K562 (cell line): ENCODE measurements around the gene GPR107. TPM values are rescaled to one million over a fixed set of nuclear protein-coding genes. Genes with fewer than 3 reads are reported as not detected.

Source experiments
- ATAC-seq: fragments of 200-7000 bp; cut with Tn5 transposase; 3 replicates; pipeline ENCODE4 v1.9.1; 2020; ENCODE audit warnings: moderate library complexity
- BruUV-seq: library from RNA; stranded (reverse); fragments of 400-500 nt; replicated peaks from 2 replicates; lab custom pipeline; 2021; lab: Mats Ljungman, UMichigan
- CTCF ChIA-PET: fragments of 300-600 bp; formaldehyde crosslinking; extraction: SDS; loops from one replicate; lab custom pipeline; 2021; ENCODE audit warnings: low intra/inter-chr PET ratio; lab: Yijun Ruan, JAX
- POLR2A ChIA-PET: fragments of 300-600, 350-650 bp; sonication (Branson Sonifier 250); formaldehyde crosslinking; extraction: SDS; loops from one replicate; lab custom pipeline; 2021; ENCODE audit warnings: antibody characterized with exemption, inconsistent platforms; lab: Yijun Ruan, JAX
- DNase-seq, 4 experiments: peaks; one replicate each; pipeline versions ENCODE4 v3.0.0 to v3.0.0-alpha.2; 2011 to 2018; ENCODE audit warnings: low spot score in 3 of 4, mixed read lengths in 3 of 4; ENCODE audit errors: extremely low read depth in 1 of 4
- FAIRE-seq: peaks from 2 replicates; lab custom pipeline; 2011; peaks lifted over from hg19 to GRCh38; lab: Jason Lieb, UNC
- H2AFZ ChIP-seq: 2 replicates; pipeline ENCODE4 v1.6.0; 2011; ENCODE audit warnings: low read depth, low read length, control low read depth, inconsistent platforms
- H3K27ac ChIP-seq: fragments of 200-600 bp; 3 replicates; pipeline ENCODE4 v1.8.0; 2011; ENCODE audit warnings: low read depth, mild to moderate bottlenecking, control low read depth, inconsistent platforms, low read length, moderate library complexity, mixed read lengths; ENCODE audit errors: extremely low read depth
- H3K27me3 ChIP-seq, 2 experiments: fragments of 300-600 bp in 1 of 2; 2 replicates in 1 of 2; 3 replicates in 1 of 2; pipeline versions ENCODE4 v1.6.0 to v1.8.0; 2011; ENCODE audit warnings: inconsistent platforms in 2 of 2, low read length in 2 of 2, mild to moderate bottlenecking in 1 of 2, mixed read lengths in 1 of 2, moderate library complexity in 1 of 2; ENCODE audit not compliant: control insufficient read depth in 2 of 2, insufficient read depth in 2 of 2
- H3K36me3 ChIP-seq: fragments of 300-600 bp; 3 replicates; pipeline ENCODE4 v1.8.0; 2011; ENCODE audit warnings: mild to moderate bottlenecking, low read length, inconsistent platforms; ENCODE audit not compliant: control insufficient read depth, insufficient read depth
- H3K4me1 ChIP-seq, 2 experiments: fragments of 200-600 bp in 1 of 2; replicated peaks in 1 of 2; 2 replicates in 1 of 2; 3 replicates in 1 of 2; pipeline versions ENCODE4 v1.5.1 to v1.8.0; 2011; ENCODE audit warnings: inconsistent platforms in 2 of 2, low read length in 2 of 2, mild to moderate bottlenecking in 1 of 2, mixed read lengths in 1 of 2, moderate library complexity in 1 of 2; ENCODE audit not compliant: control insufficient read depth in 2 of 2, insufficient read depth in 2 of 2
- H3K4me2 ChIP-seq: 2 replicates; pipeline ENCODE4 v1.6.1; 2011; ENCODE audit warnings: low read length, control low read depth, inconsistent platforms, mixed read lengths; ENCODE audit not compliant: insufficient read depth
- H3K4me3 ChIP-seq: fragments of 200-600 bp; sonication (generic), shearing (Covaris generic); 2 replicates; pipeline ENCODE4 v1.5.1; 2016; ENCODE audit warnings: control low read depth, inconsistent platforms
- H3K79me2 ChIP-seq: fragments of 200-600 bp; 3 replicates; pipeline ENCODE4 v1.8.0; 2011; ENCODE audit warnings: low read length, inconsistent platforms; ENCODE audit not compliant: control insufficient read depth, insufficient read depth
- H3K9ac ChIP-seq, 2 experiments: 2 replicates each; pipeline versions ENCODE4 v1.6.0 to v1.6.1; 2011; ENCODE audit warnings: low read depth in 2 of 2, low read length in 2 of 2, control low read depth in 1 of 2, inconsistent platforms in 1 of 2, mild to moderate bottlenecking in 1 of 2, mixed read lengths in 1 of 2; ENCODE audit not compliant: insufficient read depth in 1 of 2
- H3K9me1 ChIP-seq: one replicate; pipeline ENCODE4 v1.6.0; 2011; ENCODE audit warnings: inconsistent platforms, mild to moderate bottlenecking, low read length, moderate library complexity; ENCODE audit not compliant: control insufficient read depth, insufficient read depth
- H3K9me3 ChIP-seq: replicated peaks from 2 replicates; pipeline ENCODE4 v1.5.1; 2011; ENCODE audit warnings: low read depth, low read length, inconsistent platforms; ENCODE audit not compliant: control insufficient read depth, insufficient read depth
- H4K20me1 ChIP-seq: replicated peaks from 2 replicates; pipeline ENCODE4 v1.6.1; 2011; ENCODE audit warnings: low read length, inconsistent platforms, mixed read lengths; ENCODE audit not compliant: control insufficient read depth, insufficient read depth
- PML ChIP-seq: IDR thresholded peaks from 2 replicates; pipeline ENCODE4 v1.6.1; 2012; ENCODE audit warnings: low read length, inconsistent platforms
- RBFOX2 ChIP-seq: fragments of 200-400 bp; formaldehyde crosslinking; IDR thresholded peaks from 2 replicates; pipeline ENCODE4 v1.6.1; 2017; ENCODE audit warnings: low read depth, mild to moderate bottlenecking, low read length, moderate library complexity
- THRB ChIP-seq: fragments of 450-650 bp; formaldehyde crosslinking; conservative IDR thresholded peaks from 2 replicates; pipeline ENCODE4 v1.4.0; 2022; ENCODE audit warnings: mild to moderate bottlenecking, missing genetic modification characterization
- ZBTB33 ChIP-seq: sonication (generic); formaldehyde crosslinking; IDR thresholded peaks from 2 replicates; pipeline ENCODE4 v1.8.1; 2023; ENCODE audit warnings: mild to moderate bottlenecking, missing genetic modification reagents
- whole genome bisulfite sequencing: fragments of 100-300 bp; shearing (Covaris generic); methylation state at CpG from one replicate; pipeline ENCODE4 v1.1.6; 2016; ENCODE audit warnings: low coverage, mixed read lengths; ENCODE audit not compliant: insufficient coverage; ENCODE audit errors: missing lambda C conversion rate; 5-methylcytosine and 5-hydroxymethylcytosine counted together
- in situ Hi-C: fragments of 300-500 bp; cut with MboI; formaldehyde crosslinking; loops from 4 replicates; pipeline ENCODE4 v1.15.0; 2018; ENCODE audit warnings: inconsistent platforms, mixed read lengths
- intact Hi-C: fragments of 100-400 bp; cut with micrococcal nuclease; formaldehyde crosslinking; loops from 2 replicates; pipeline ENCODE4 v1.14.2; 2022
- polyA plus RNA-seq, 8 experiments: library from polyadenylated mRNA; depleted of rRNA in 4 of 8; stranded (reverse) in 5 of 8; unstranded in 3 of 8; fragments of >200 nt; fragmentation: Nextera tagmentation in 2 of 8; fragmentation: Illumina TruSeq in 1 of 8; extraction: Ambion mirVana in 2 of 8; extraction: Trizol in 1 of 8; gene quantifications; 2 replicates each; pipeline versions ENCODE4 v1.2.1 to v1.2.3, GENCODE V29; 2011 to 2014; ENCODE audit warnings: inconsistent platforms in 1 of 8, missing spikeins in 1 of 8
- total RNA-seq, 7 experiments: library from RNA; depleted of rRNA in 6 of 7; stranded (reverse); fragments of >200 nt in 6 of 7; fragmentation: Illumina TruSeq in 2 of 7; extraction: Trizol in 2 of 7; gene quantifications; 2 replicates each; pipeline versions ENCODE4 v1.2.1 to v1.2.3, GENCODE V29; 2011 to 2021; ENCODE audit warnings: low replicate concordance in 1 of 7

The GPR107 gene
- total and polyA plus RNA-seq, 9 of the 15 experiments (the other 6 are each of a cell fraction or from before 2014, with no cell fraction given), result 3.2 to 34.6 (median 14.4) TPM

GRCh38 chr9:130173666-130173983 lies 119.9 kb downstream of the GPR107 start:
- H3K27ac ChIP-seq, result no peak overlapping the region
- BruUV-seq, result no TSS peak
- CTCF ChIA-PET, result no interaction called here
- no peak overlapping the region for H2AFZ ChIP-seq
- no peak for DNase-seq
- WGBS, result 85% methylated on average over 8 of the region's 9 CpGs
- FAIRE-seq, result no peak
- no peaks in the 10 kb centered on the region for H3K9me3 ChIP-seq
- no peaks in the 10 kb centered on the region; a peak in 1 of 5 replicates for H3K27me3 ChIP-seq
- TF ChIP-seq RBFOX2, result peak; percentile 35
- TF ChIP-seq ZBTB33 (CRISPR knock-in tag), result peak; percentile 59; the same call in 1 of the 2 replicates
- no peak for TF ChIP-seq THRB
- TF ChIP-seq PML, result no peak
- no peaks in the 10 kb centered on the region for H3K9me1 ChIP-seq
- peaks cover 20% of the 10 kb centered on the region; the same call in 1 of the 2 replicates for H4K20me1 ChIP-seq
- peaks cover 21% of the 10 kb centered on the region for H3K79me2 ChIP-seq
- in situ Hi-C loops (no loop called here), intact Hi-C loops (no loop called here)
- peaks cover 0 to 27% of the 10 kb centered on the region in 2 experiments; a peak in 3 of 5 replicates for H3K4me1 ChIP-seq
- ATAC-seq, result no peak
- no peak overlapping the region for H3K4me3 ChIP-seq
- POLR2A ChIA-PET, result interaction anchor here (0.5 to 1.2 kb wide), 2 partner anchors 14 to 312 kb away, joined by 3 read pairs; no protein-coding TSS in a partner anchor
- H3K36me3 ChIP-seq, result no peaks in the 10 kb centered on the region
- peak overlapping the region; percentile 48; the same call in 1 of the 2 replicates for H3K4me2 ChIP-seq
- H3K9ac ChIP-seq, result peak overlapping the region in 1 of 2 experiments; percentile 90; a peak in 2 of 4 replicates
